ENCODE data around the gene DACT3. TPM values are rescaled to one million over a fixed set of nuclear protein-coding genes. Genes with fewer than 3 reads are reported as not detected.

DACT3 gene
- total and polyA plus RNA-seq, 2 experiments from 2014 or later: 0.78 to 2.6 TPM

DNA sequence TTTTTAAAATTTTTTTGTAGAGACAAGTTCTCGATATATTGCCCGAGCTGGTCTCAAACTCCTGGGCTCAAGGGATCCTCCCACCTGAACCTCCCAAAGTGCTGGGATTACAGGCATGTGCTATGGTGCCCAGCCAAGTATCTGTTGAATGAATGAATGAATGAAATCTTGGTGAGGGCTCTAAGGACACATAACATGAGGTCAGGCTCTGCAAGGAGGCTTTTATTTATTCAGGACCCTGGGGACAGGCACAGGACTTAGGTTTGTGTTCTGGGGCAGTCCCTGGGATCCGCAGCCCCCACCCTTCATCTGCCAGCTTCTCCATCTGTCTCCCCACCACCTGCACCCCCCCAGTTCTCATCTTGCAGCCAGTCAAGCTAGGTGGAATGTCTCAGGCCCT lies 40.7 kb downstream of the DACT3 start:
- no peaks in the 10 kb centered on the region for H3F3A ChIP-seq (replicated peaks; ENCODE audit: low read depth)
- peaks cover 11% of the 10 kb centered on the region for H3K4me1 Mint-ChIP-seq
- no peak overlapping the region for H3K4me2 ChIP-seq

DNA sequence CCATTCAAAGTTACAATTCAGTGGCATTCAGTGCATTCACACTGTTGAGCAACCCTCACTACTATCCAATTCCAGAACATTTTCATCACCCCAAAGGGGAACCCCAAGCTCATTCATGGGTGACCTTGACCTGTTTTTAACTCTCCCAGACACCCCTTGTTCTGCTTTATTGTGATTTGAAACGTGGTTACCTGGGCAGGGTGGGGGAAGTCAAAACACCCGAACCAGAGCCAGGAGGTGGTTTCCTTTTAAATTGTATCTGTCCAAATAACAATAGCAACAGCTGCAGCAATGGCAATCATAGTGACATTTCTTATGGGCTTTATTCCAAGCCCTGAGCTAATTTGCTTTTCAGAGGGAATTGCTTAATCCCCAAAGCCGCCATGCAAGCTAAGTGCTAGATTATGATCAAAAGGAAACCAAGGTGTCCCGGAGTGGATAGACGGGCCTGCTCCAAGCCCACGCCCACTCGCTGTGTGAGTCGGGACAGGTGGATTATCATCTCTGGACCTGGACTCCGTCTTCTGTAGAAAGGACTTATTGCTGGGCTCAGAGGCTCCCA lies 42.2 kb downstream of the DACT3 start:
- Histone ChIP-seq H3K79me2 (replicated peaks; ENCODE audit: insufficient read depth) (no peaks in the 10 kb centered on the region), H3K4me2 (no peak overlapping the region), H2AFZ (no peak overlapping the region), H3K9me2 (ENCODE audit: insufficient read depth) (no peaks in the 10 kb centered on the region), H3K4me3 (no peak overlapping the region), H3K4me1 (ENCODE audit: insufficient read depth) (no peaks in the 10 kb centered on the region; the same call in 1 of the 2 replicates), H3K36me3 (ENCODE audit: insufficient read depth) (no peaks in the 10 kb centered on the region), H3K27ac (ENCODE audit: low read depth) (no peak overlapping the region), H4K20me1 (replicated peaks; ENCODE audit: insufficient read depth) (no peaks in the 10 kb centered on the region), H3K27me3 (ENCODE audit: insufficient read depth) (no peaks in the 10 kb centered on the region), H3F3A (replicated peaks; ENCODE audit: low read depth) (no peaks in the 10 kb centered on the region)
- H3K36me3 Mint-ChIP-seq (ENCODE audit: low read depth): no peaks in the 10 kb centered on the region
- peaks cover 6% of the 10 kb centered on the region for H3K27me3 Mint-ChIP-seq (ENCODE audit: insufficient read depth, low read depth, poor library complexity)
- no peaks in the 10 kb centered on the region for H3K9me3 Mint-ChIP-seq
- ATAC-seq: no peak
- H3K27ac Mint-ChIP-seq: no peak overlapping the region
- DNase-seq (ENCODE audit: low spot score): no peak
- no peak overlapping the region for H3K4me3 Mint-ChIP-seq
- peaks cover 17% of the 10 kb centered on the region for H3K4me1 Mint-ChIP-seq
- TF ChIP-seq ZNF331 (CRISPR knock-in tag; IDR thresholded peaks at IDR 0.05; ENCODE audit: low read depth) (no peak), STAT1 (IDR thresholded peaks at IDR 0.05; ENCODE audit: unreplicated experiment) (no peak), EZH2phosphoT487 (IDR thresholded peaks at IDR 0.05; ENCODE audit: unreplicated experiment) (no peak), CREB1 (CRISPR knock-in tag; IDR thresholded peaks at IDR 0.05; ENCODE audit: low read depth) (no peak), JUNB (IDR thresholded peaks at IDR 0.05; ENCODE audit: unreplicated experiment) (no peak), EZH2 (IDR thresholded peaks at IDR 0.05; ENCODE audit: low read depth, unreplicated experiment) (no peak), POLR2AphosphoS5 (IDR thresholded peaks at IDR 0.05; ENCODE audit: low read depth) (no peak)
- TF ChIP-seq, protein P1, sequence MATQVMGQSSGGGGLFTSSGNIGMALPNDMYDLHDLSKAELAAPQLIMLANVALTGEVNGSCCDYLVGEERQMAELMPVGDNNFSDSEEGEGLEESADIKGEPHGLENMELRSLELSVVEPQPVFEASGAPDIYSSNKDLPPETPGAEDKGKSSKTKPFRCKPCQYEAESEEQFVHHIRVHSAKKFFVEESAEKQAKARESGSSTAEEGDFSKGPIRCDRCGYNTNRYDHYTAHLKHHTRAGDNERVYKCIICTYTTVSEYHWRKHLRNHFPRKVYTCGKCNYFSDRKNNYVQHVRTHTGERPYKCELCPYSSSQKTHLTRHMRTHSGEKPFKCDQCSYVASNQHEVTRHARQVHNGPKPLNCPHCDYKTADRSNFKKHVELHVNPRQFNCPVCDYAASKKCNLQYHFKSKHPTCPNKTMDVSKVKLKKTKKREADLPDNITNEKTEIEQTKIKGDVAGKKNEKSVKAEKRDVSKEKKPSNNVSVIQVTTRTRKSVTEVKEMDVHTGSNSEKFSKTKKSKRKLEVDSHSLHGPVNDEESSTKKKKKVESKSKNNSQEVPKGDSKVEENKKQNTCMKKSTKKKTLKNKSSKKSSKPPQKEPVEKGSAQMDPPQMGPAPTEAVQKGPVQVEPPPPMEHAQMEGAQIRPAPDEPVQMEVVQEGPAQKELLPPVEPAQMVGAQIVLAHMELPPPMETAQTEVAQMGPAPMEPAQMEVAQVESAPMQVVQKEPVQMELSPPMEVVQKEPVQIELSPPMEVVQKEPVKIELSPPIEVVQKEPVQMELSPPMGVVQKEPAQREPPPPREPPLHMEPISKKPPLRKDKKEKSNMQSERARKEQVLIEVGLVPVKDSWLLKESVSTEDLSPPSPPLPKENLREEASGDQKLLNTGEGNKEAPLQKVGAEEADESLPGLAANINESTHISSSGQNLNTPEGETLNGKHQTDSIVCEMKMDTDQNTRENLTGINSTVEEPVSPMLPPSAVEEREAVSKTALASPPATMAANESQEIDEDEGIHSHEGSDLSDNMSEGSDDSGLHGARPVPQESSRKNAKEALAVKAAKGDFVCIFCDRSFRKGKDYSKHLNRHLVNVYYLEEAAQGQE (IDR thresholded peaks at IDR 0.05; ENCODE audit: unreplicated experiment): no peak
- TF ChIP-seq, protein P2, sequence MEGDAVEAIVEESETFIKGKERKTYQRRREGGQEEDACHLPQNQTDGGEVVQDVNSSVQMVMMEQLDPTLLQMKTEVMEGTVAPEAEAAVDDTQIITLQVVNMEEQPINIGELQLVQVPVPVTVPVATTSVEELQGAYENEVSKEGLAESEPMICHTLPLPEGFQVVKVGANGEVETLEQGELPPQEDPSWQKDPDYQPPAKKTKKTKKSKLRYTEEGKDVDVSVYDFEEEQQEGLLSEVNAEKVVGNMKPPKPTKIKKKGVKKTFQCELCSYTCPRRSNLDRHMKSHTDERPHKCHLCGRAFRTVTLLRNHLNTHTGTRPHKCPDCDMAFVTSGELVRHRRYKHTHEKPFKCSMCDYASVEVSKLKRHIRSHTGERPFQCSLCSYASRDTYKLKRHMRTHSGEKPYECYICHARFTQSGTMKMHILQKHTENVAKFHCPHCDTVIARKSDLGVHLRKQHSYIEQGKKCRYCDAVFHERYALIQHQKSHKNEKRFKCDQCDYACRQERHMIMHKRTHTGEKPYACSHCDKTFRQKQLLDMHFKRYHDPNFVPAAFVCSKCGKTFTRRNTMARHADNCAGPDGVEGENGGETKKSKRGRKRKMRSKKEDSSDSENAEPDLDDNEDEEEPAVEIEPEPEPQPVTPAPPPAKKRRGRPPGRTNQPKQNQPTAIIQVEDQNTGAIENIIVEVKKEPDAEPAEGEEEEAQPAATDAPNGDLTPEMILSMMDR (conservative IDR thresholded peaks at IDR 0.05; ENCODE audit: low read depth in 2 of 2): no peak
- TF ChIP-seq, protein P3, sequence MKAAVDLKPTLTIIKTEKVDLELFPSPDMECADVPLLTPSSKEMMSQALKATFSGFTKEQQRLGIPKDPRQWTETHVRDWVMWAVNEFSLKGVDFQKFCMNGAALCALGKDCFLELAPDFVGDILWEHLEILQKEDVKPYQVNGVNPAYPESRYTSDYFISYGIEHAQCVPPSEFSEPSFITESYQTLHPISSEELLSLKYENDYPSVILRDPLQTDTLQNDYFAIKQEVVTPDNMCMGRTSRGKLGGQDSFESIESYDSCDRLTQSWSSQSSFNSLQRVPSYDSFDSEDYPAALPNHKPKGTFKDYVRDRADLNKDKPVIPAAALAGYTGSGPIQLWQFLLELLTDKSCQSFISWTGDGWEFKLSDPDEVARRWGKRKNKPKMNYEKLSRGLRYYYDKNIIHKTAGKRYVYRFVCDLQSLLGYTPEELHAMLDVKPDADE (IDR thresholded peaks at IDR 0.05): no peak

More for the DNA sequence above, 40.7 kb downstream of the DACT3 start:
- DNase-seq (ENCODE audit: low spot score) (no peak), ATAC-seq (no peak)
- Histone ChIP-seq H3K27ac (ENCODE audit: low read depth) (no peak overlapping the region), H3K27me3 (ENCODE audit: insufficient read depth) (no peaks in the 10 kb centered on the region), H3K9me2 (ENCODE audit: insufficient read depth) (no peaks in the 10 kb centered on the region), H4K20me1 (replicated peaks; ENCODE audit: insufficient read depth) (no peaks in the 10 kb centered on the region), H2AFZ (peak overlapping the region; percentile 43; the same call in 1 of the 2 replicates), H3K36me3 (ENCODE audit: insufficient read depth) (no peaks in the 10 kb centered on the region), H3K4me3 (no peak overlapping the region), H3K4me1 (ENCODE audit: insufficient read depth) (no peaks in the 10 kb centered on the region; the same call in 1 of the 2 replicates), H3K79me2 (replicated peaks; ENCODE audit: insufficient read depth) (no peaks in the 10 kb centered on the region)
- H3K36me3 Mint-ChIP-seq (ENCODE audit: low read depth): no peaks in the 10 kb centered on the region; the same call in 2 of the 3 replicates
- H3K27me3 Mint-ChIP-seq (ENCODE audit: insufficient read depth, low read depth, poor library complexity): peaks cover 10% of the 10 kb centered on the region
- TF ChIP-seq, protein P3 (IDR thresholded peaks at IDR 0.05): no peak
- no peak for TF ChIP-seq EZH2 (IDR thresholded peaks at IDR 0.05; ENCODE audit: low read depth, unreplicated experiment)
- TF ChIP-seq CREB1 (CRISPR knock-in tag; IDR thresholded peaks at IDR 0.05; ENCODE audit: low read depth): no peak
- H3K9me3 Mint-ChIP-seq: no peaks in the 10 kb centered on the region
- H3K27ac Mint-ChIP-seq: no peak overlapping the region
- no peak overlapping the region for H3K4me3 Mint-ChIP-seq

Measured in GM23338 (cell line).